Loucy (cell line): ENCODE measurements around the gene MED13L.

Experiments
- CTCF ChIP-seq: fragments of 200-600 bp; sonication (generic); conservative IDR thresholded peaks from 2 replicates; pipeline ENCODE4 v1.5.1; 2014; ENCODE audit warnings: mild to moderate bottlenecking, antibody characterized with exemption, low read length
- EZH2phosphoT487 ChIP-seq: fragments of 200-600 bp; IDR thresholded peaks from 2 replicates; pipeline ENCODE4 v1.6.1; 2018; ENCODE audit warnings: antibody characterized with exemption, mild to moderate bottlenecking, moderate library complexity, borderline replicate concordance

GRCh38 chr12:116317139-116317538 lies 39.6 kb upstream of the MED13L start:
- TF ChIP-seq EZH2phosphoT487 (no peak), CTCF (no peak)
